Prostate gland (tissue), 2 donors: ENCODE data around the gene GPR33. TPM values are rescaled to one million over a fixed set of nuclear protein-coding genes. Genes with fewer than 3 reads are reported as not detected.

Experiments
- DNase-seq: peaks from one replicate; pipeline ENCODE4 v3.0.0-alpha.2; 2019; ENCODE audit warnings: low spot score
- H3K27ac ChIP-seq, 2 donors: fragments of 200-600 bp; sonication (generic); 2 replicates each; pipeline ENCODE4 v1.5.1; 2017 to 2019
- H3K27me3 ChIP-seq: fragments of 200-600 bp; sonication (generic); replicated peaks from 2 replicates; pipeline ENCODE4 v1.5.1; 2019; ENCODE audit not compliant: insufficient read depth
- H3K36me3 ChIP-seq, 2 donors: fragments of 200-600 bp; sonication (generic); 1 replicate in 1 of 2; 2 replicates in 1 of 2; pipeline versions ENCODE4 v1.5.1 to v1.8.1; 2017 to 2019
- H3K4me1 ChIP-seq: fragments of 200-600 bp; sonication (generic); replicated peaks from 2 replicates; pipeline ENCODE4 v1.5.1; 2019
- H3K4me3 ChIP-seq, 2 donors: fragments of 200-600 bp; sonication (generic); 2 replicates each; pipeline ENCODE4 v1.5.1; 2017 to 2019
- H3K9me3 ChIP-seq: fragments of 200-600 bp; sonication (generic); 2 replicates; pipeline ENCODE4 v1.5.1; 2017
- CTCF ChIP-seq, 4 experiments: fragments of 200-600 bp in 2 of 4; fragments of 450-650 bp in 2 of 4; sonication (generic) in 2 of 4; IDR thresholded peaks; 1 replicate in 3 of 4; 2 replicates in 1 of 4; pipeline ENCODE4 v1.5.1; 2016 to 2019; ENCODE audit warnings: antibody characterized with exemption in 4 of 4, mild to moderate bottlenecking in 2 of 4, moderate library complexity in 2 of 4
- POLR2A ChIP-seq: fragments of 450-650 bp; IDR thresholded peaks from one replicate; pipeline ENCODE4 v1.6.1; 2016; ENCODE audit warnings: antibody characterized with exemption, mild to moderate bottlenecking
- POLR2AphosphoS5 ChIP-seq: sonication (generic); formaldehyde crosslinking; IDR thresholded peaks from one replicate; pipeline ENCODE4 v1.6.1; 2017; ENCODE audit warnings: antibody characterized with exemption
- WGBS: methylation state at CpG from one replicate; pipeline ENCODE4 v1.1.5; 2018; 5-methylcytosine and 5-hydroxymethylcytosine counted together
- intact Hi-C: fragments of 100-400 bp; cut with DNase I; formaldehyde crosslinking; loops from one replicate; pipeline ENCODE4 v1.14.2; 2022
- total RNA-seq, 2 donors: library from RNA; depleted of rRNA; stranded (reverse); fragments of >200 nt; gene quantifications; one replicate each; pipeline ENCODE4 v1.1.0, GENCODE V29; 2016

GPR33 gene
- total RNA-seq, 2 donors from 2014 or later: not detected

DNA sequence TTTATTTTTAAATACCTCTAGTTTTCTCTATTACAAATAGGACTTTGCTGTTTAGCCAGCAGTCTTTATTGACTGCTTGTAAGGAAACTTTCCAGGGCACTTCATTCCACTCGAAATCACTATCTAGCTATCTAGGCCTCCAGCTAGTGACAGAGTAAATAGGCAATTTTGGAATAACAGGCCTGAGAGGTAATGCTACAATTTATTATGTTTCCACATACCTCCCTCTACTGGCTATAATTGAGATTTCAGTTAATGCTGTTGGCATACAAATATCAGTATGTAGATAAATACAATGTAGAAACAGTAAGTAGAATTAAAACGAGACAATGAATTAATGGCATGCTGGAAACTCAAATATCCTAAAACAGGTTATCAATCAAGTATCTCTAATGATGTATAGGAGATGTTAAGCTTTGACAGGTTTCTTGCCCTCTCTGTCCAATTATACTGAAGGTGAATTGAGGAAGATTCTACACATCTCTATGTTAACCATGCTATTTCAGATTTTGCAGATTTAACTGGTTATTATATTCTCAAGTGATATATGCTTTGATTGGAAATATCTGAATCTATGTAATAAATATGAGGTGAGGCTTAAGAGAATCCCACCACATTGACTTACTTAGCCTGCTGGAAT, 37.7 kb downstream of the GPR33 start:
- H3K36me3 ChIP-seq: no peaks in the 10 kb centered on the region
- H3K4me3 ChIP-seq: no peak overlapping the region
- no peak for DNase-seq
- H3K4me1 ChIP-seq: no peaks in the 10 kb centered on the region
- intact Hi-C loops: no loop called here
- no peak overlapping the region for H3K27ac ChIP-seq
- no peaks in the 10 kb centered on the region for H3K27me3 ChIP-seq
- TF ChIP-seq CTCF (IDR thresholded peaks at IDR 0.05) (peak in 3 of 4 experiments; percentile 35 to 68 (median 49)), POLR2AphosphoS5 (no peak)
- no peaks in the 10 kb centered on the region for H3K9me3 ChIP-seq
- 19% methylated on average over 2 of the region's 2 CpGs for WGBS

DNA sequence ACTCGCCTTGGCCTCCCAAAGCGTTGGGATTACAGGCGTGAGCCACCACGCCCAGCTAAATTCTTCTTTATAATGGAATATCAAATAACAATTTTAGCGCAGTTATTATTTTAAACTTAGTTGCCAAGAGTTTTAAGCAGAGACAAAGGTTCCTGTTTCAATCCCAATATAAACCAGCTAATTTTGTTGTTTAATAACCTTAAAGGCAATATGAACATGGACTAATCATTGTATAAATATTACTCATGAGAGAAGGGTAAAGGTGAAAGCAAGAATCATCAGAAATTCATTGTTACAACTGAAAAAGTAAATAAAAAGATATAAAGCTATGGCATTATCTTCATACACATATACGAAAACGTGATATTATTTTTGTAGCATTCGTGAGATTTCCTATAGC, 38.7 kb downstream of the GPR33 start:
- intact Hi-C loops: no loop called here
- H3K27ac ChIP-seq: no peak overlapping the region
- H3K4me3 ChIP-seq: no peak overlapping the region
- no peaks in the 10 kb centered on the region for H3K27me3 ChIP-seq
- TF ChIP-seq CTCF (IDR thresholded peaks at IDR 0.05): no peak
- no peak for TF ChIP-seq POLR2AphosphoS5
- no peak for TF ChIP-seq POLR2A
- H3K4me1 ChIP-seq: no peaks in the 10 kb centered on the region
- H3K9me3 ChIP-seq: no peaks in the 10 kb centered on the region
- no peaks in the 10 kb centered on the region for H3K36me3 ChIP-seq
- 85% methylated on average over 8 of the region's 8 CpGs for WGBS
- DNase-seq: no peak

DNA sequence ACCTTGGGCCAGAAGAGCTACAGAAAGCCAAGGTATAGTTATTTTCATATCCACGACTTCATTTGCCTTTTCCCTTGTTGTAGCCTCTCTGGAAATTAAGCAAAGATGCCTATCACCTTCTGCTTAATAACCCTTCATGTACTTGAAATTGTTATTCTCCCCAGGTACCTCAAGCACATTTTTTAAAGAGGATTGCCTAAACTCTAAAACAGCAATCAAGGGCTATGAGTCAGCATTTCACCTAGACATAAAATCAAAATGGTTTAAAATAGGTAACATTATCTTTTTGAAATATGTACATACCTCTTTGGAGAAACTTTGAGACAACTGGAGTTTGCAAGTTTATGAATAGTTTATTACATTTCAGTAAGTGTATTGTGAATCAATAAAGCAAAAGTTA, 42.1 kb downstream of the GPR33 start:
- no peaks in the 10 kb centered on the region for H3K27me3 ChIP-seq
- 85% methylated on average over 1 of the region's 1 CpG for WGBS
- no peak overlapping the region for H3K27ac ChIP-seq
- DNase-seq: no peak
- H3K9me3 ChIP-seq: no peaks in the 10 kb centered on the region
- intact Hi-C loops: no loop called here
- TF ChIP-seq POLR2A: no peak
- no peaks in the 10 kb centered on the region for H3K4me1 ChIP-seq
- no peaks in the 10 kb centered on the region for H3K36me3 ChIP-seq
- no peak overlapping the region for H3K4me3 ChIP-seq

- H3K4me1 ChIP-seq: no peaks in the 10 kb centered on the region
- WGBS: 80% methylated on average over 6 of the region's 6 CpGs
- TF ChIP-seq POLR2A: no peak
- no peak for TF ChIP-seq POLR2AphosphoS5
- no peak for TF ChIP-seq CTCF (IDR thresholded peaks at IDR 0.05)
- DNase-seq: no peak
- no peak overlapping the region for H3K4me3 ChIP-seq
- no peaks in the 10 kb centered on the region for H3K36me3 ChIP-seq
- intact Hi-C loops: no loop called here
- no peaks in the 10 kb centered on the region for H3K9me3 ChIP-seq
- no peak overlapping the region for H3K27ac ChIP-seq
- no peaks in the 10 kb centered on the region for H3K27me3 ChIP-seq
Observed at GRCh38 chr14:31442284-31442683, 45.6 kb downstream of the GPR33 start.

- Histone ChIP-seq H3K4me1 (no peaks in the 10 kb centered on the region), H3K27ac (no peak overlapping the region), H3K36me3 (no peaks in the 10 kb centered on the region), H3K9me3 (no peaks in the 10 kb centered on the region), H3K27me3 (no peaks in the 10 kb centered on the region), H3K4me3 (no peak overlapping the region)
- WGBS: 62% methylated on average over 7 of the region's 7 CpGs
- DNase-seq: no peak
- intact Hi-C loops: no loop called here
- no peak for TF ChIP-seq POLR2AphosphoS5
- no peak for TF ChIP-seq POLR2A
- no peak for TF ChIP-seq CTCF (IDR thresholded peaks at IDR 0.05)
Observed at GRCh38 chr14:31441273-31442111, 46.3 kb downstream of the GPR33 start.
